HG03469 (cell line): ENCODE results near the gene DGLUCY.
"Not testable (repeated sequence)": the region's sequence is repeated elsewhere in the genome, so short reads cannot be mapped to it uniquely, and the experiment has no call there.

Source experiments
- ATAC-seq: cut with Tn5 transposase; IDR thresholded peaks from one replicate; pipeline ENCODE4 v1.9.1; 2021; ENCODE audit warnings: mild to moderate bottlenecking, moderate library complexity, moderate number of reproducible peaks; ENCODE audit not compliant: unreplicated experiment

The DGLUCY gene

DNA sequence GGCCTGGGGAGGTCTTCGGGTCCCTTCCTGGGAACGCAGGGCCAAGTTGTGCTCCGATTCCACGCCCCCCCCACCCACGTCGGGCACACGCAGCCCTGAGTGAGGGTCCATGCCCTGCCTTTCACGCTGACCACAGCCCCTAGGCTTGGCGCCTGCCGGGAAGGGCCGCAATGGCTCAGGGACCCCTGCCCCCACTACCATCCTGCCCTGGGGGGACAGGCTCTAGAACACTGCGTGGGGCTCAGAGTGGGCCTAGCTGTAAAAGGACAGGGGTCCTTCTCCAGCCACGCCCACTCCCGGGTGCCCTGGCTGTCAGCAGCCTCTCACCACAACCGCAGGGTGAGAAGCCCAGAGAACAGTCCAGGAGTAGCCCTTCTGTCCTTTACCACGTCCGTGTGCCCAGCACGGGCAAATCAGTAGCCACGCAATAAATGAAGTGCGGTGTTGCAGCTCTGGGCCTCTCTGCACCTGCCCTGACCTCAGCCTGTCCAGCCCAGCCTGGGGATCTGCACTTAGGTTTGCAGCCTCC, 140.0 kb downstream of the DGLUCY start:
- no peak for ATAC-seq

DNA sequence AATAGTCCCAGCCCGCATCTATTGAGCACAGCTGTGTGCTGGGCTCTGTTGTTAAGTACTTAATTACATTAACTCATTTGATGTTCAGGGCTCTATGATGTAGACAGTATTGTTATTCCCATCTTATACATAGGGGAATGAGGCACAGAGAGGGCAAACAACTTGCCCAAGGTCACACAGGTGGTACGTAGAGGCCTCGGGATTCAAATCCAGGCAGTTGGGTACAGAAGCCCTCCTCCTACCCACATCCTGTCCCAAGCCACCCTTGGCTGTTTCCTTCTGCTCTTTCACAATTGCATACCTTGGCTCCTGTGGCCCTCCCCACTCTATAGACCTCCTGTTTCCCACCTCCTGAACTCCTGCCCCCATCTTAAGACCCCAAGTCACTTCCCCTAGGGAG, 140.6 kb downstream of the DGLUCY start:
- no peak for ATAC-seq

DNA sequence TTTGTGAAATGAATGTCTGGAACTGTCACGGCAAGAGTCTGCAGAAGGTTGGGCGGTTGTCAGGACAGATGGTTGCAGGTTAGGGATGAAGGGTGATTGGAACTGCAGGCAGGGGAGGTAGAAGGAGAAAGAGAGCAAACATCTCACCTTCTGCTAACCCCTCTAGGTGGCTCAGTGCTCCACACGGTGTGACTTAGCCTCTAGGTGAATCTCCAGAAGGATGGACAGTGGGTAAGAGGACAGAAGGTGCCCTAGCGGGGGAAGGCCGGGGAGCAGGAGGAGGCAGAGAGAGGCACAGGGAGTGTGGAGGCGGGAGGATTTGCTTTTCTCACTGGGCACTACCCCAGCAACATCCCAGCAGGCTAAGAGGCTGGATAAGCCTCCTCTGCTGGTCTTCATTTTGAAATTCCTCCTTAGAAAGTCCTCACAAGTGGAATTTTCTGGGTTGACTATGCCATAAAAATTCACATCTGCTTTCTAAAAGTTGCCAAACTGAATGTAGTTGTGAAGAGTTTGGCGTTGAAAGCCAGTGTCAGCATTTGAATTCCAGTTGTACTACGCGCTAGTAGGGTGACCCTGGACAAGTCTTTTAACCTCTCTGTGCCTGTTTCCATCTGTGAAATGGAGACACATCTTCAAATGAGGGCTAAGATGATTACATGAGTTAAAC, 141.3 kb downstream of the DGLUCY start:
- ATAC-seq = no peak

DNA sequence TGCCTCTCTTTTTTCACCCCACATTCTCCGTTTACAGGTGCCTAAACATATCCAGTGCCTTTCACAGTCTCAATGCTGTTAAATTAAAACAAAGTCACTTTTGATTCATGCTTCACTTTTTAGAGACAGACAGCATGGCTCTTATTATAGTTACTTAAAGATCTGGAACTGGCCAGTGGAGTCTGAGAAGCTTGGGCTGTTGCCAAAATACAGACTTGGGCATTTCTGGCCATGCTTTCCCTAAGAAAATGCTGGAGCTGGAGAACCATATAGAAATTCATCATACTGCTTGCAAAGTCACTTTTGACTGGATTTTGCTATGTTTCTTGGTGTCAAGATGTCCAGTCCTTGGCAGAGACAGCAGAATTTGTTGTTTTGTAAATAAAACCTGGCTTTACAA, 142.8 kb downstream of the DGLUCY start:
- ATAC-seq = no peak

DNA sequence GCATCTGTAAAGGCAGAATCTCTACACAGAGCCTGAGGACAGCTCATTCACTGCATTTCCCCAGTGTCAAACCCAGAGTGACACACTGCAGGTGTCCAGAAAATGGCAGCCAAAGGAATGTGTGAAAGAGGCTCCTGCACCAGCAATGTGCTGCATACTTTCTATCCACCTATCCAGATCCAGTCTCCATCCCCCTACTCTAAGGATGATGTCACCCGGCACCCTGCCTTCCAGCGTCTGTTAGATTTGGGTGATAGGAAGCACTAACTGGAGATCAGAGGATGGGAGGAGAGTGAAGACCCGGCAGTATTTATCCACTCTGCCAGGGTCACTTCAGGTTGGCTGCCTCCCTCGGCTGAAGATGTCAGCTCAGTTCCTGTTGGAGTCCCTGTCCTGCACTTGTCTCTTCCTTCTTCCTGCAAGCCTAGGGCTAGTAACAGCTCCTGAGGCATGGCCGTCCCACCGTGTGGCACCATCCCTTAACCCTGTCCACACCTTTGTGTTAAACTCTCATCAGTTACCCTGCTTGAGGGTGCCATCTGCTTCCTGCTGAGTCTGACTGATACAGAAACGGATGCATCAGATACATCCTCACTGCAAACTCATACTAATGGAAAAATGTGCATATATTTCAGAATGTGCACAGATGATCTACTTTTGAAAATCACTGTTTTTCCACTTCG, 143.6 kb downstream of the DGLUCY start:
- no peak for ATAC-seq

DNA sequence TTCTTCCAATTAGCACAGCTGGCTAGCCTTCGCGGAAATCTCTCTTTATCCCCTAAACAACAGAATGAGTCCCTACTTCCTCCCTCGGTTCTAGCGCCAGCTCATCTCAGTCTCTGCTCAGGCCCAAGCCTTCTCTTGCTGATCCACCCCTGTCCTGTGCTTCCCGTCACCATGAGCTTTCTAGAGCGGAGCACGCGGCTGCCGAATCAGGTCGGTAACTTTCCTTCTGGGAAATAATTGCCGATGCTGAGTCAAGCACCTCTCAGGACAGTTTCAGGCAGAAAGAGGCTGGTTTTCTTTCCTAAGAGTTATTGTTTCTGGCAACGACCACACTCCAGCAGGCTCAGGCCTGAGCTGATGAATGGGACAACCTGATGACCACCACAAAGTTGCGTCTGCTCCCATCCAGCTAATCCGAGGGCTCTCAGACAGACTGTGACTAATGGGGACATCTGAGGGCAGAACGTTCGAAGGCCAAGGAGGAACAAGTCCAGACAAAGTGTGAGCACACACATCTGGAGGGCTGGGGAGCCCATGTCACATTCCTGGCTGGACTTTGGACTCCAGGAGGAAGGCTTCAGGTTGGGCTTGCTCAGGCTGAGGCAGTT, 144.2 kb downstream of the DGLUCY start:
- no peak for ATAC-seq

DNA sequence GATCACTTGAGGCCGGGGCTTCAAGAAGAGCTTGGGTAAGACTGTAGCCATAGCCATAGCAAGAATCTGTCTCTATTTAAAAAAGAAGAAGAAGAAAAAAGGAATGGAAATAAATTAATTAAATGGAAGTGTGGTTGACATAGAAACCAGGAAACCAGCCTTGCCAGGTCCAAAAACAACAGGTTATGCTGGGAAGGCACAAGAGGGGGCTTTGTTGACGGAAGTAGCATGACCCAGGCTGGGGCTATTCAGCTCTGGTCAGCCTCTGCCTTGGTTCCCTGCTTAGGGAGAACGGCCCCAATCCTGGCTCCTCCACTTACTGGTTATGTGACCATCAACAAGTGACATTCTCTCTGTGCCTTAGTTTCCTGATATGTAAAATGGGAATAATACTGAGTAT, 145.0 kb downstream of the DGLUCY start:
- no peak for ATAC-seq

DNA sequence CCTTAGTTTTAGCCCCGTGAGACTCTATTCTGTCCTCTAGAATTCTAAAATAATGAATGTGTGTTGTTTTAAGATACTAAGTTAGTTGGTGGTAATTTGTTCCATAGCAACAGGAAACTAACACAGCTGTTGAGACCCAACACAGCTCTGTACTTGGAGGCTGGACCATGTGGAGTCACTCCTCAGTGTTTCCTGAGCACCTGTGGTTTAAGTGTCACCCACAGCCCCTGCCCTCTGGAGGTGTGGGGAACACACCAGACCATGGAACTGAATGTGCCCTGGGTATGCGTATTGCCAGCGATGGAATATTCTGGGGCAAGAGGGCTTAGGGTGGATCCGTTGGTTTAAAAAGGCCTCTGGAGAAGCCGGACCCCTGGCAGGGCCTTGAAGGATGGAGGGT, 147.2 kb downstream of the DGLUCY start:
- no peak for ATAC-seq

DNA sequence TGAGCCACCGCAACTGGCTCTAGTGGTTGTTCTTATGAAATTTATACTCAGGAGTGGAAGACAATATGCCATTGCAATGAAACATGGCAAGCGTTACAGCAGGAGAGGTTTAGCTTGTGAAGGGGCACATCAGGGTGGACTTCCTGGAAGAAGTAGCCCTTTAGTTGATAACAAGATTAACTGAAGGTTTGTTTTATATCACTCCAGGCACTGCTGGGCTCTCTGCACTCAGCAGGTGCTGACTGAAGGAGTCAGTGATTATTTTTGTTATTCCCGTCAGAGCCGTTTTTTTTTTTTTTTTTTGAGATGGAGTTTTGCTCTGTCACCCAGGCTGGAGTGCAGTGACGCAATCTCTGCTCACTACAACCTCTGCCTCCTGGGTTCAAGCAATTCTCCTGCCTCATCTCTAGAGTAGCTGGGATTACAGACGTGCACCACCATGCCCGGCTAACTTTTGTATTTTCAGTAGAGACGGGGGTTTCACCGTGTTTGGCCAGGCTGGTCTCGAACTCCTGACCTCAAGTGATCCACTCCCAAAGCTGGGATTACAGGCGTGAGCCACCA, 148.2 kb downstream of the DGLUCY start:
- ATAC-seq = no peak

DNA sequence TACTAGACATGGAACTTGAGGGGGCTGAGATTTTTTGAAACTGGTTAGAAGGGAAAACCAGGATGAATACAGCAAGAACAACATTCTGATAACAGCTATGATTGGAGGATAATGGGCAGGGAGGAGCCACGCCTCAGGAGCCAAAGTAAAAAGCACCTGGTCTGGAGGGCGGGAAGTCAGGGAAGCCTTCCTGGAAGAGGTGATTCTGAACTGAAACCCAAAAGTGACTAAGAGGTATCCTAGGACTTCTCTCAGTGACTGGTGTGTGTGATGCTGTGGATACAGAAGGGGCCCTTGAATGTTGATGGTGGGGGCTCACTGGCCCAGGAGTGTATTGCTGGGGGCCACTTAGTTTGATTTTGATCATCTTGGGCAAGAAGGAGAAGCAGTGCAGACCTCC, 149.5 kb downstream of the DGLUCY start:
- no peak for ATAC-seq

DNA sequence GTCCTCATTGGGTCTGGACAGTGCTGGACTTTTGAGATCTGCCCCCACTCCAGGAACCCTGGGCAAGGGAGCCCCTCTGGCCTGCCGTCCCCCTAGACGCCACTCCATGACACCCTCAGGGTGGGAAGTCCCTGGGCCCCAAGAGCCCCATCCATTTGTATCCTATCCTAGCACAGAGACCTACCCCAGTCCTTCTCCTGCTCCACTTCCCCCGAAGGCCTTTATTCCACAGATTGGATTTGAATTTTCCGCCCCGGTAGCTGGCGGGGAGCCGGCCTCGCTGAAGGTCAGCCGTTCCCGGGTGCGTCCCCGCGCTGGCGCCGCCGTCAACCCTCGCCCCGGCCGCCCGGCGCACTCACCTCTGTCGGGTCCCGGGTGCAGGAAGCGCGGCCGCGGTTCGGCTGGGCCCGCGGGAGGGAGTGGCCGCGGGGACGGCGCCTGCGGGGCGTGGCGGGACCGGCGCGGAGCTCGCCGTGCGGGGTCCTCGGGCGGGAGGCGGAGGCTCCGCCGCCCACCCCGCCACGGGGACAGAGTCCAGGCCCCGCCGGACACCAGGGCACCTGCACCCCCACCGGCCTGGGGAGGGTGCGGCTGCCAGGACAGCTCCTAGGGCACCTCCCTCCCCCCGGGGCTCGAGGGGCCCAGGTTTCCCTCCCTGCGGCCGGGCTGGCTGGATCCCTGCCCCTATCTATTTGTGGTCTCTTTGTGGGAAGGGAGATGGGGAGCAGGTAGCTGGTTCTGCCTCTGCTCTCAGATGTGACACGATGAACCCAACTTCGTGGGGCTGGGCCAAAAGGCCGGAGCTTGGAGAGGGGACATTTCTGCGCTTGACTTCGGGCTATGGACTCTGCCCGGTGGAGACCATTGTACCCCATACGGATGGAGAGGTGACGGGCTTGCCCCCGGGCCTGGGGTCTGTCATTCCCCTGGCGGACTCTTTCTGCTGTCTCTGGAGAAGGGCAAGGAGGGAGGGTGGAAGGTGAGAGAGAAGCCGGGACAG, 150.6 kb downstream of the DGLUCY start:
- ATAC-seq = no peak

DNA sequence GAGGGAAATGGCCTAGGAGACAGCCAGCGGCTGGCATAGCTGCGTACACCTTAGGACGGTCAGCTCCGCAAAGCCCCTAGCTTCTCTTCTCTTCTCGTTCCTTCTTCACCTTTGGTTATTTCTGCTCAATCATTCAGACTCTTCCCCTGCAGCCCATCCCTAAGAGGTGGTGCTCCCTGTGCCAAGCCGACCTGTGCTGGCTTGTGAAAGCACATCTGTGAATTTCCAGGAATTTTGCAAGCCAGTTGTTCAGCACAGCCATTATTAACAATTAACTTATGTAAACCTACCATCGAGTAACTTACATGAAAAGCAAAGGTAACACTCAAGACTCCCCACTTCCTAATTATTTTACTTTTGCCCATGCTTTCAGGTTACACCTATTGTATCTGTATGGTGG, 151.5 kb downstream of the DGLUCY start:
- no peak for ATAC-seq

DNA sequence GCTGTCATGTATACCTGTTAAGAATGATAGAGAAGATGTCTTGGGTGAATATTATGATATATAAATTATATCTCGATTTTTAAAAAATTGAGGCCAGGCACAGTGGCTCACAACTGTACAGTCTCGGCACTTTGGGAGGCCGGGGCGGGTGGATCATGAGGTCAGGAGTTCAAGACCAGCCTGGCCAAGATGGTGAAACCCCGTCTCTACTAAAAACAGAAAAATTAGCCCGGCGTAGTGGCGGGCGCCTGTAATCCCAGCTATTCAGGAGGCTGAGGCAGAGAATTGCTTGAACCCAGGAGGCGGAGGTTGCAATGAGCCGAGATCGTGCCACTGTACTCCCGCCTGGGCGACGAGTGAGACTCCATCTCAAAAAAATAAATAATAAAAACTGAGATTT, 152.4 kb downstream of the DGLUCY start:
- ATAC-seq = not testable (repeated sequence)

DNA sequence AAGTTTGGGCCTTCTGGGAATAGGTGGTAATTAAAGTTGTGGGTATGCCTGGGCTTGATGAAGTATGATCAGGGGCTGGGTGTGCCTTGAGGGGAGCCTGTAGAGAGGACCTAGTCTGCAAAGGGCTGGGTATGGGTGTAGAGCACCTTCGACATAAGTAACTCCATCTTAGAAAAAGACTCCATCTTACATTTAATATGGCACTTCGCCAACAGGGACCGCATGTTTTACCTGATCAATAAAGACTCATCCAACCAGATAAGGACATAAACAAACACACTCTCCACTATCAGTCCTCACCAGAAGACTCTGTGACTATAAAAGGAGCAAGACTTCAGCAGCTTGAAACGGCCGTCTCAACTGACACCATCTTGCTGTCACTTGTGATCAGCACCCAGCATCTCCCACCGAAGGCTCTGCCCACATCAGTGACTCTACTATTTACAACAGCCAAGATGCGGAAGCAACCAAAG, 154.1 kb downstream of the DGLUCY start:
- ATAC-seq = no peak

DNA sequence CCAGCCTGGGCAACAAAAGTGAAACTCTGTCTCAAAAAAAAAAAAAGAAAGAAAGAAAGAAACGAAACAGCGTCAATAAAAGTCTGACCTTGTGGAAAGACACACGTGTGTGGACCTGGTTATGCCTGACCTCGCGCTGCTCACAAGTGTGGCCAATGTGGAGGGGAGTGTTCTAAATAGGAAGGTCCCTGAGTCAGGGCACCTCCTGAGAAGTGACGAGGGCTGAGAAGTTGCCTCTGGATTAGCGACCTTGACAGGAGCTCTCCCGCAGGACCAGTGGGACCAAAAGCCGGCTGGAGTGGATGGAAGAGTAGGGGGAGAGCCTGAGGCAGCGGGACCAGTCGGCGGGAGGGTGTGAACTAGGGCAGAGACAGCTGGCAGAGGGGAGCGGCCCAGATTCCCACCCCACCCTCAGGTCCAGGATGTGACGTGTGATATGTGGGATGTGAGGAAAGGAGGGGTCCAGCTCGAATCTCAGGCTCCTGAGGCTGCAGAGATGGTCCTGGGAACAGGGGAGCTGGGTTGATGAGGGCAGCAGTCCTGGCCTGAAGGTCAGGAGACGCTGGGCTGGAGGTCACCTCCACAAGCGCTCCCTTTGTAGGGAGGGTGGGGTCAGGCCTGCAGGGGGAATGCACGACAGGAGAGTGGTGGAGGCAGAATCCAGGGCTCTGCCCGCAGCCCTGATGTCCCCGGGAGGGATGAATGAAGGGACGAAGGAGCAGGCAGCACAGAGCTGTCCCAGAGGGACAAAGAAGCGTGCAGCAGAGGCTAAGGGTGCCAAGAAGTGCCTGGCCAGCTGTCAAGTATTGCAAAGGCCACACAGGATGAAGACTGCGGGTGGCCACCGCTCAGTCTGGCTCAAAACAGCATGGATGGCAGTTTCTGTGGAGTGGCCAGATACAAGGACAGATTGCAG, 155.5 kb downstream of the DGLUCY start:
- no peak for ATAC-seq

DNA sequence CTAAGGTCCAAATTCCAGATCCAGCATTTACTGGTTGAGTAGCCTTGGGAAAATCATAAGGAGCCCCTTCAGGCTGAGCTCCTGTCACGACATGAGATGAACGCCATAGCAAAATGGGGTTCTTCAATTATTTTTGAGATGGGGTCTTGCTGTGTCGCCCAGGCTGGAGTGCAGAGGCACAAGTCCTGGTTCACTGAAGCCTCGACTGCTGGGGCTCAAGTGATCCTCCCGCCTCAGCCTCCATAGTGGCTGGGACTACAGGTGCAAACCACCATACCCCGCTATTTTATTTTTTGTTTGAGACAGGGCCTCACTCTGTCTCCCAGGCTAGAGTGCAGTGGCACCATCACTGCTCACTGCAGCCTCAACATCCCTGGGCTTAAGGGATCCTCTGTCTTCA, 156.3 kb downstream of the DGLUCY start:
- ATAC-seq = no peak

DNA sequence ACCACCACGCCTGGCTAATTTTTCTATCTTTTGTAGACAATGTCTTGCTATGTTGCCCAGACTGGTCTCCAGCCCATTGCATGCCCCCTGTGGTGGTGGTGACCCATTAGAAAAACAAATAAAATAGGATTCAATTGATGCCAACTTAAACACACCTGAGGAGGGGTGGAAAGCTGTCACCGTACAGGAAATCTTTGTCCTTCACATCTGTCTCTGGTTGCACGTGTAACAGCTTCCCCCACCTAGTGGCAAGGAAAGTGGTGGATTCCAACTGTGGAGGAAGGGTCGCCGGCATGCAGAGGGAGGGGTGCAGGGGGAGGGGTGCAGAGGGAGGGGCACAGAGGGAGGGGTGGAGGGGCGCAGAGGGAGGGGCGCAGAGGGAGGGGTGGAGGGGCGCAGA, 156.7 kb downstream of the DGLUCY start:
- no peak for ATAC-seq

DNA sequence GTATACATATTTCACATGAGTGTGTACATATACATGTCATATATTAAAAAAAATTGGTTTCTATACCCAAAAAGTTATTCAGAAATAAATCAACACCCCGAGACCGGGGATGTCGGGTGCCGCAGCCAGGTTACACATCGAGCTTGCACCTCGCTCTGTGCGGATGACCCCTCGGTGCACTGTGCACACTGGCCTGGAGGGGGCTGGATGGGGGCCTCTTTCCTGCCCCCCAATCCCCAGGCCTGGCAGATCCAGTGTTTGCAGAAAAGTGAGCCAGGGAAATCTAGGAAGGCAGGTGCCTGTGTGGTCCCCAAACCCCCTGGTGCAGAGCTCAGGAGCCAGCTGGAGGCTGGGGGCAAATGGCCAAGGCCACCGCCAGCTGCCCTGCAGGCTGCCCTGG, 157.8 kb downstream of the DGLUCY start:
- ATAC-seq = no peak
